GM21825 (cell line): ENCODE results near the gene MYL6B.

ENCODE experiments used
- ATAC-seq: cut with Tn5 transposase; IDR thresholded peaks from one replicate; pipeline ENCODE4 v1.9.1; 2021; ENCODE audit warnings: mild to moderate bottlenecking, moderate library complexity; ENCODE audit not compliant: unreplicated experiment

MYL6B gene

GRCh38 chr12:56204275-56204674, 51.9 kb downstream of the MYL6B start:
- ATAC-seq: no peak

- ATAC-seq: no peak
These were observed 53.1 kb downstream of the MYL6B start for GRCh38 chr12:56205445-56205844.

GRCh38 chr12:56206452-56207166, 54.2 kb downstream of the MYL6B start:
- no peak for ATAC-seq
